GM19467 (cell line): Measurements from ENCODE around the gene FAM111A.

Experiments used
- ATAC-seq: cut with Tn5 transposase; IDR thresholded peaks from one replicate; pipeline ENCODE4 v1.9.1; 2021; ENCODE audit warnings: mild to moderate bottlenecking, moderate library complexity; ENCODE audit not compliant: unreplicated experiment

The FAM111A gene

DNA sequence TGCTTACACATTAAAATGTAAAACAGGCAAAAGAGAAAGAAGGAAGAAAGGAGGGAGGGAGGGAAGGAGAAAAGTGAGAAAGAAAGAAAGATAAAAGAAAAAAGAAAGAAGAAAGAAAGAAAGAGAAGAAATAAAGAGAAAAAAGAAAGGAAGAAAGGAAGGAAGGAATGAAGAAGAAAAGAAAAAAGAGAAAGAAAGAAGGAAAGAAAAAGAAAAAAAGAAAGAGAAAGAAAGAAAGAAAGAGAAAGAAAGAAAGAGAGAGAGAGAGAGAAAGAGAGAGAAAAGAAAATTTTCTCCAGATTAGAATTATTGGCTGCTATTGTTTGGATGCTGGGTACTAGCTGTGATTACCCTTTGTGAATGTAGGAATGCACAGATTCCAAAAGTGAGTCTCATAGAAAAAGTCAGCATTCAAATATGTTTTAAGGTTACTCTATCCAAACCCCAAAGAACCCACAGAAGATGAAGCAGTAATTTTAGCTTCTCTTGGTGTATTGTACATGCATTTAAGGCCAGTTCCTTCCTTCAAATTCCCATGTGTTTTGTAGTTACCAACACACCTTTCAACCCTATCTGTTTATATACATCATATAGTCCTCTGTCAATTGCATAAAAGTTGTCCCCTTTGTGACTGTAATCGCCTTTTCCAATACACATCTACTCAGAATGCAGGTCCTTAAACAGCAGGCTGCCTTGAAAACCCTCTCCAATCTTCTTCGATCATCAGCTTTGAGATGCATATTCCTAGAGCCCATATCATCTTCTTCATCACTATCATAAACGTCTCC is 789 bp upstream of the FAM111A start:
- ATAC-seq: peak; percentile 0

- ATAC-seq: no peak
These were observed 1.4 kb downstream of the FAM111A start for GRCh38 chr11:59144096-59144495.

DNA sequence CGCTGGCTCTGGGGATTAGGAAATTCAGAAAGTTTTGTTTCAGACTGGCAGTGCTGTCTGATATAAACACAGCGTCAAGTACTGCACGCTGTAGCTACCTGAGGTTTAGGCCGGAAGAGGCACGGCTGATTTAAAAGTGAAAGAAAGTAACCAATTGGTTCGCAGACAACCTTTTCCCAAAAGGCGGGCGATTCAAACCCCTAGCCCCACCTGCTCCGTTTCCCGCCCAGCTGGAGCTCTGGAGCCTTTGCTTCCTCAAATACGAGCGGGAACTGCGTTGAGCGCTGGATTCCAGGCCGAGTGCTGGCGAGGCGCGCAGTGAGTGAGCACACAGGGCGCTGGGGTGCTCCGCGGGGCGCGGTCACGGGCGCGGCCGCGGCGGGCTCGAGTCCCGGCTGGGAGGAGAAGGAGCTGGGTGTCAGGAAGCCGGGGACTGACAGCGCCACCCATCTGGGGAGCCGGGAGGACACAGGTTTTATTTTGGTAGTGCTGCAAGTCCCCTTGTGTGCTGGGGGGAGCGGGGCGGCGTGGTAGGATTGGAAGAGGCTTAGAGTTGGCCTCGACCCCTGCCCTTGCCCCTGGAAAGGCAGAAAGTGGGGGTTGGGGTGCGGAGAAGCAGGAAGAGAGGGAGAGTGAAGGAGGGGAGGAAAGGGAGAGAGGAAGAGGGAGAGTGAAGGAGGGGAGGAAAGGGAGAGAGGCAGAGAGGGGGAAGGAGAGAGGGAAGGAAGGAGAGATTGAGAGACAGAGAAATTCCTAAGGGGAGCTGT is 2.1 kb downstream of the FAM111A start:
- peak; percentile 64 for ATAC-seq

DNA sequence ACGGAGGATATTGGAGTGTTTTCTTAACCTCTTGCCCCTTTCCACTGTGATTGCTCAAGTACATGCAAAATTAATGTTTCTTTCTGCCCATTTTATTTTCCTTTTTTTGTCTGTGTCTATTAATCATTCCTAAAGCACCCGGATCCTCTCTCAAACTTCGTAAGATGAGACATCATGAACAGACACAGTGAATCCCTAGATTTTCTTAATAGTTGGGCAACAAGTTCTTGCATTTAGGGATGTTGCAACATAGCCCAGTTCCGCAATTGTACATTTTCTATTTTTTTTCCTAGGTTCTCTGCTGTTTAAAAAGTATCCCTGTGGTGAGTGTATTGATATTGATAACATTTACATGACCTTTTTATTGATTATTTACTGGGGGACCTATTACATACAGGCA is 2.9 kb downstream of the FAM111A start:
- ATAC-seq: no peak

DNA sequence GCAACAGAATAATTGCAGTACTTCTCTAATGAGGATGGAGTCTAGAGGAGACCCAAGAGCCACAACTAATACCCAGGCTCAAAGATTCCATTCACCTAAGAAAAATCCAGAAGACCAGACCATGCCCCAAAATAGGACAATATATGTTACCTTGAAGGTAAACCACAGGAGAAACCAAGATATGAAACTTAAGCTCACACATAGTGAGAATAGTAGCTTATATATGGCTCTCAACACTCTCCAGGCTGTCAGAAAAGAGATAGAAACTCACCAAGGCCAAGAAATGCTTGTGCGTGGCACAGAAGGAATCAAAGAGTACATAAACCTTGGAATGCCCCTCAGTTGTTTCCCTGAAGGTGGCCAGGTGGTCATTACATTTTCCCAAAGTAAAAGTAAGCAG is 9.1 kb downstream of the FAM111A start:
- ATAC-seq: no peak

DNA sequence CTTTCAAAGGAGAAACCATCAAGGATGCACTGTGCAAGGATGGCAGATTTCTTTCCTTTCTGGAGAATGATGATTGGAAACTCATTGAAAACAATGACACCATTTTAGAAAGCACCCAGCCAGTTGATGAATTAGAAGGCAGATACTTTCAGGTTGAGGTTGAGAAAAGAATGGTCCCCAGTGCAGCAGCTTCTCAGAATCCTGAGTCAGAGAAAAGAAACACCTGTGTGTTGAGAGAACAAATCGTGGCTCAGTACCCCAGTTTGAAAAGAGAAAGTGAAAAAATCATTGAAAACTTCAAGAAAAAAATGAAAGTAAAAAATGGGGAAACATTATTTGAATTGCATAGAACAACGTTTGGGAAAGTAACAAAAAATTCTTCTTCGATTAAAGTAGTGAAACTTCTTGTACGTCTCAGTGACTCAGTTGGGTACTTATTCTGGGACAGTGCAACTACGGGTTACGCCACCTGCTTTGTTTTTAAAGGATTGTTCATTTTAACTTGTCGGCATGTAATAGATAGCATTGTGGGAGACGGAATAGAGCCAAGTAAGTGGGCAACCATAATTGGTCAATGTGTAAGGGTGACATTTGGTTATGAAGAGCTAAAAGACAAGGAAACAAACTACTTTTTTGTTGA is 9.8 kb downstream of the FAM111A start:
- peak; percentile 72 for ATAC-seq

DNA sequence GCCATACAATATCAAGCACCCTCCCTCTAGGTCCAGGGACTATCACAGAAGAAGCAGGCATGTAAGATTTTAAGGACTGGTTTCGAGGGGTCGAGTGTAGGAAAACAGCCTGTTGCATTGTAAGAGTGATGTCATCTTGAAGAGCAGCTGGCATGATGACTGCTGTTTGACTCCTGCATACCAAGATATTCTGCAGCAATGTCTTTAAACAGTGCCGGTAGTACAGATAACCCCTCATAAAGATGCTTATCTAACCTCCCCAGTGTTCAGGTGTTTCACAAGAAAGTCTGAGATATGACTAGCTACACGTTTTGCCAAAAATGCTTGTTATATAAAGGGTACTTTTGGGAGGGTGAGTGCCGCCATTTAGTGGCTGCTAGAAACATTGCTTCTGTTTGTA is 12.0 kb downstream of the FAM111A start:
- no peak for ATAC-seq

DNA sequence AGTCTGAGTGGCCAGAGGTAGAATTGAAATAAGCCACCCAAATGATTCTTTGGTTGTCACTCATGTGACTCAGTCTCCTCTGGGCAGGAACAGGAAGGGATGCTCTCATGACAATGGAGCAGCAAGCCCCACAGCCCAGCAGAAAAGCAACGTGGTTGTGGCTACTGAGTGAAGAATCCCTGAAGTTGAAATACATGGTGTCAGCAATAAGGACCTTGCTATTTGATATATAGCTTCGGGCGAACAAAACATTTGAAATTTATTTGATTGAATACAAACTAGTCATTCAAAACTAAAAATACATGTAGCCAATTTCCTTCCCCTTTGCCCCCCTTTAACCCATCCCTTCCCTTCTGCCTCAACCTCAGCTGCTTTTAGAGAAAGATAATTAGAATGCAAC is 14.8 kb downstream of the FAM111A start:
- ATAC-seq: no peak

DNA sequence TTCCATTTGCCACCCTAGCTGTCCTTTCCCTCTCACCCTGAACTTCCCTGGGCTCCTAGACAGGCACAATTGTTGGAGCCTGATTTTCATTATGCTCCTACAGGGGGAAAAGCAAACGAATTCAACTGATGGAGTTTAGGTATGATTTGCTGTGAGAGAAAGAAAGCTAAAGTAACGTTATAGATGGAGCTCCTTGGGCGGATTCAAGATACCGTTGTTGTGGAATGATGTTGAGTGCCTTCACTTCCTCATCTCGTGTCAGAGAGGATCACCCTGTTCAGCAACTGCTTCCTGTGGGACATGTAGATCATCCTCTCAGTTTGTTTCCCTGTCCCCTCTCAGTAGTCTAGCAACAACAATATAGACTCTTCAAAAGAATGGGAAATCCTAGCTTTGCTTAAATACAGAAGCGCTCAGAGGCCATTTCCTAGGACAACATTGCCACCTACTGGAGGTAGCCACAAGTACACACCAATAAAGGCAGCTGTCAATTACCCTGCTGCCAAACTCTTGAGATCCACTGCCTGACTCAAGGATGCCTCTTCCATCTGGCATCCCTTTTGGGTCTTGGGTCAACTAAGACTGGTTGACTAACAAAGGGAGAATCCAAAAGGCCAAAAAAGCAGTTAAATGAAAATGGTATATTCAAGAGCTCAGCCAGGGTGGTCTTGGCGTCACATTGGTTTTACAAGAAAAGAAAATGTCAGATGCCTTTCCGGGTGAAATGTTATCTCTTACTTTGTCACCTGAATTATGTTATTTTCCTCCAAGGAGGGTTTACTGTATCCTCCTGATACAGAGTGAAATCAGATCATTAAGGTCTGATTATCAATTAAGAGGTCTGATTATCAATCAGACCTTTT is 15.8 kb downstream of the FAM111A start:
- peak; percentile 92 for ATAC-seq

DNA sequence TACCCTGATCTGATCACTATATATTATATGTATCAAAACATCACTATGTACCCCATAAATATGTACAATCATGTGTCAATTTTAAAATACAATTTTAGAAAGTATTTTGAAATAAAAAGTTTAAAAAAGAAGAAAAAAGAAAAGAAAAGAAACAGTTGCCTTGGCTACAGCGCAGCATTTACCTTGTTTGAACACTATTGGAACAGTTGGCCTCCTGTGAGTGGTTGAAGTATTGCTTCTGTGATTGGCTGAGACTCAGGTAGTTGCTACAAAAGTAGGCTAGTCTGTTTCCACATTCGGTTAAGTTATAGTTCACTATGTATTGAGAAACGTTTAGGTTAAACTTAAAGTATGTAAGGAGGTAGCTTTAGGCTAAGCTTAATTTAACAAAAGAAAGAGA is 21.4 kb downstream of the FAM111A start:
- ATAC-seq: no peak

DNA sequence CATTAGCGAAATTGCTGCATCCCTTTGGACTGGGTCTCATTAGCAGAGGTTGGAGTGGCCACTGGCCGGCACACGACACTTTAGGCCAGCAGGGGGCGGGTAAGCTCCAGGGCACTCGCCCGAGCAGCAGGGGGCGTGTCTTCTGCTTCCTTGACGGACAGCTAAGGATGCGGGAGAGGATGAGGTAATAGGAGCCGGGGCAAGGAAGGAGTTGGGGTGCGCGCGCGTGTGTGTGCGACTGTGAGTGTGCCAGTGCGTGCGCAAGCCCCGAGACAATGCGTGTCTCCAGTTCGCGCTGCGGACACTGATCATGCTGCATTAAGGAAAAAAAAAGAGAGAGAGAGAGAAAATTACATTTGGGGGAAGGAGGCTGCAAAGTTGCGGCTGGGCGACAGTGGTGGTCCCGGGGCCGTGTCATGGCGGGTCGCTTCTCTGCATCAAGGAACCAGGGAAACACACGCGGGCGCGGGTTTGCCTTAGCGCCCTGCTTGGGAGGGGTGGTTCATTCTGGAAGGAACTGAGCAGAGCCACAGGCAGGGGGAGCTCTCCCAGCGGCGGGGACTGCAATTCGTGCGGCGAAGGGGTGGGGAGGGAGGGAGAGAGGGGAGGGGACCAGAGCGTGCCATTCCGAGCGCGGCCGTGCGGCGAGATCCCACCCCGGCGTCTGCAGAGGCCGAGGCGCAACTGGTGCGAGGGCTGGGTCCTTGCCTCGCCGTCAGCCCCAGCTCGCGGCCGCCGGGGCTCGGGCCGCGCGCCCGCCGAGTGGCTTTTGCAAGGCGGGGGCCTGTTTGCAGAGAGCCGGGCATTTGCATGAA is 29.1 kb downstream of the FAM111A start, which contains the start of gene DTX4:
TSS of gene DTX4 (plus strand) at position 625 of the 815 bp plus-strand sequence. CDS start 464 bp downstream, outside the sequence.
- peak; percentile 78 for ATAC-seq

- ATAC-seq: peak; percentile 32
These were observed 29.9 kb downstream of the FAM111A start for GRCh38 chr11:59172345-59173079.

GRCh38 chr11:59173080-59173963 is 30.7 kb downstream of the FAM111A start:
- ATAC-seq: peak; percentile 1

DNA sequence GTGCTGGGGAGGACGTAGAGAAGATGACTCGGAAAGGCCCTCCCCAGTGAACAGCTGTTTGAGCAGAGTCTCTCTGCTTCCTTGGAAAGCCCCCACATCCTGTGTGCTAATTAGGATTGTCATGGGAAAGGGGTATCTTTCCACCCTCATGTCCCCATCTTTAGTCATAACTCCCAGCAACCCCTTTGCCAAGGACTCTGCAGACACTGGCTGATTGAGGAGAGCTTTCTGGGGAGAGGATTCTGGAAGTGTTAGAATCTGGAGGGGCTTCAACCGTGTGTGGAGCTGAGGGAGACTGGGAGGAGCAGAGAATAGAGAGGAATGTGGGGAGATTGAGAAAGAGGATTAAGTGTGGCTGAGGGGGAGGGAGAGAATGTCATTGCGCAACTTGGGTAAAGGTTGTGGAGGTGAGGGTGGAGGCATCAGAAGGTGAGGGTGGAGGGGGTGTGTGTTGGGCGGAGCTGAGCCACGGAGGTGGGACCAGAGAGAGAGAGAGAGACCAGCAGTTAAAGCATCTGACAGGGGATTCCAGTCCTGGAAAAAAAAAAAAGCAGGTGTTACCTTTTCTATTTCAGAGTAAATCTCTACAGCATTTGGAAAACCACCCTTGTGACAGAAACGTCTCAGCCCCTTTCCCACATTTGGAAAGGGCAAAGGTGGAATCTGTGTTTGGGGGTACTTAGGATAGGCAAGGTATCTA is 31.5 kb downstream of the FAM111A start:
- ATAC-seq: no peak

GRCh38 chr11:59174664-59175033 is 32.0 kb downstream of the FAM111A start:
- no peak for ATAC-seq

GRCh38 chr11:59175091-59175501 is 32.4 kb downstream of the FAM111A start:
- no peak for ATAC-seq

GRCh38 chr11:59176330-59176729 is 33.7 kb downstream of the FAM111A start:
- ATAC-seq: no peak

GRCh38 chr11:59178402-59178801 is 35.7 kb downstream of the FAM111A start:
- ATAC-seq: no peak
